Mesothelial cell of epicardium (in vitro differentiated cells): ENCODE results near the gene AOC2. TPM values are rescaled to one million over a fixed set of nuclear protein-coding genes. Genes with fewer than 3 reads are reported as not detected.

ENCODE experiments used
- DNase-seq, 2 experiments: peaks; one replicate each; pipeline ENCODE4 v3.0.0; 2021; ENCODE audit warnings: low spot score in 2 of 2; ENCODE audit not compliant: unreplicated experiment in 2 of 2
- H3K27ac Mint-ChIP-seq: 2 replicates; pipeline ENCODE4 v1.8.0; 2021; ENCODE audit warnings: mixed read lengths
- H3K27me3 Mint-ChIP-seq: 2 replicates; pipeline ENCODE4 v1.8.0; 2021; ENCODE audit warnings: low read depth, mixed read lengths
- H3K36me3 Mint-ChIP-seq: 2 replicates; pipeline ENCODE4 v1.8.0; 2021; ENCODE audit warnings: mixed read lengths
- H3K4me1 Mint-ChIP-seq: 2 replicates; pipeline ENCODE4 v1.8.0; 2021; ENCODE audit warnings: mixed read lengths
- H3K4me3 Mint-ChIP-seq: 2 replicates; pipeline ENCODE4 v1.8.0; 2021; ENCODE audit warnings: mild to moderate bottlenecking, moderate library complexity, mixed read lengths
- H3K9me3 Mint-ChIP-seq: 2 replicates; pipeline ENCODE4 v1.8.0; 2021; ENCODE audit warnings: mixed read lengths
- CTCF ChIP-seq: fragments of 200-600 bp; sonication (generic); IDR thresholded peaks from one replicate; pipeline ENCODE4 v1.5.0; 2021; ENCODE audit warnings: antibody characterized with exemption; ENCODE audit not compliant: unreplicated experiment
- total RNA-seq: library from RNA; stranded (reverse); gene quantifications from 3 replicates; pipeline ENCODE4 v1.2.1, GENCODE V29; 2021

AOC2 gene
- total RNA-seq, 1 donor from 2014 or later = 3.4 TPM

GRCh38 chr17:42809250-42809649, 35.1 kb upstream of the AOC2 start:
- TF ChIP-seq CTCF = no peak

DNA sequence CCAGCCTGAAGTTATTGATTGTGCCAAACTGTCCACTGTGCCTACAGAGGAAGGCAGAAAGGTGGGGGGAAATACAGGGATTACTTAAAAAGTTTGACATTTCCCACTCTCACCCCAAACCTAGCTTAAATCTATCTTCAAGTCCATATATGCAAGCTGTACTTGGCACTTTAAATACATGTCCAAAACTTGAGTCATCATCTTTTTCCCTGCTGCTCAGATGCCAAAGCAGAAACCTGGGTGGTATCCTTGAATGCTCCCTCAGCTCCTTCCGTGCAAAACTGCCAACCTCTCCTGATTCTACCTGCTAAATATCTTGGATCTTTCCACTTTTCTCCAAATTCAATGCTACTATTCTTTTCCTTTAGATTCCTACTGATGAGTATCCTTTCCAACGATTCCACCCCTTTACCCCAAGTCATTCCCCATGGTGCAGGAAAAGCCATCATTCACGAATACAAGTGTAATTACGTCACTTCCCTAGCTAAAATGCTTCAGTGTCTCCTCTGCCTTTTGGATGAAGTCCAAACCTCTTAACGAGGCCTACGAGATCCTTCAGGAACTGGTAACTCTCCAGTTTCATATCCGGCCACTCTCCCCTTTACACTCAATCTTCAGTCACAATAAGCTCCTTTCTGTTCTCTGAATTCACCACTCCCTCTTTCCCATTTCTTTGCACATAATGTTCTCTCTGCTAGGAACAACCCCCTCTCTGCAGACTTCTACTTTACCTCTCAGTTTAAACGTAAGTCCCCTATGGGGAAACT, 29.6 kb upstream of the AOC2 start:
- Mint-ChIP-seq H3K9me3 (no peaks in the 10 kb centered on the region), H3K27me3 (no peaks in the 10 kb centered on the region), H3K4me1 (no peaks in the 10 kb centered on the region), H3K4me3 (no peak overlapping the region), H3K27ac (no peak overlapping the region), H3K36me3 (peaks cover 45% of the 10 kb centered on the region)
- DNase-seq = no peak
- no peak for TF ChIP-seq CTCF

More at GRCh38 chr17:42809250-42809649, 35.1 kb upstream of the AOC2 start:
- Mint-ChIP-seq H3K27ac (no peak overlapping the region), H3K4me1 (no peaks in the 10 kb centered on the region), H3K36me3 (peaks cover 20% of the 10 kb centered on the region), H3K4me3 (no peak overlapping the region), H3K9me3 (no peaks in the 10 kb centered on the region), H3K27me3 (no peaks in the 10 kb centered on the region)
- no peak for DNase-seq

GRCh38 chr17:42817866-42818265, 26.5 kb upstream of the AOC2 start:
- Mint-ChIP-seq H3K27ac (no peak overlapping the region), H3K4me1 (peaks cover 3% of the 10 kb centered on the region), H3K27me3 (no peaks in the 10 kb centered on the region), H3K9me3 (no peaks in the 10 kb centered on the region), H3K4me3 (no peak overlapping the region), H3K36me3 (peaks cover 43% of the 10 kb centered on the region)
- TF ChIP-seq CTCF = no peak
- DNase-seq = no peak

- no peak for TF ChIP-seq CTCF
- no peak overlapping the region for H3K27ac Mint-ChIP-seq
- no peak overlapping the region for H3K4me3 Mint-ChIP-seq
- DNase-seq = no peak
- no peaks in the 10 kb centered on the region for H3K9me3 Mint-ChIP-seq
- peaks cover 4% of the 10 kb centered on the region for H3K4me1 Mint-ChIP-seq
- peaks cover 43% of the 10 kb centered on the region for H3K36me3 Mint-ChIP-seq
- H3K27me3 Mint-ChIP-seq = no peaks in the 10 kb centered on the region
Measured at GRCh38 chr17:42818379-42818778, 26.0 kb upstream of the AOC2 start.

GRCh38 chr17:42819939-42820535, 24.3 kb upstream of the AOC2 start:
- Mint-ChIP-seq H3K27me3 (no peaks in the 10 kb centered on the region), H3K9me3 (no peaks in the 10 kb centered on the region), H3K4me3 (no peak overlapping the region), H3K4me1 (peaks cover 11% of the 10 kb centered on the region), H3K36me3 (peaks cover 34% of the 10 kb centered on the region), H3K27ac (peak overlapping the region; percentile 32)
- DNase-seq = no peak
- TF ChIP-seq CTCF = peak; percentile 56
